ENCODE measurements around the gene GTPBP4.

The GTPBP4 gene

GRCh38 chr10:971150-971542 is 17.1 kb upstream of the GTPBP4 start:
- no peaks in the 10 kb centered on the region for H3K36me3 ChIP-seq (replicated peaks)
- in situ Hi-C loops (cut with MboI; ENCODE audit: low sequenced_read_pairs): no loop called here
- no peak overlapping the region for H3K4me3 ChIP-seq
- H3K4me1 ChIP-seq: peaks cover 9% of the 10 kb centered on the region
- H3K9me3 ChIP-seq: no peaks in the 10 kb centered on the region; the same call in 1 of the 2 replicates
- H3K27me3 ChIP-seq (ENCODE audit: low read depth): 0 out of 2 replicates have a peak, but pooled peaks cover 3% of the 10 kb centered on the region
- DNase-seq (ENCODE audit: low spot score in 2 of 2): no peak

GRCh38 chr10:971613-972012 is 16.6 kb upstream of the GTPBP4 start:
- in situ Hi-C loops (cut with MboI; ENCODE audit: low sequenced_read_pairs): no loop called here
- Histone ChIP-seq H3K4me1 (peaks cover 9% of the 10 kb centered on the region), H3K36me3 (replicated peaks) (no peaks in the 10 kb centered on the region), H3K27me3 (ENCODE audit: low read depth) (0 out of 2 replicates have a peak, but pooled peaks cover 3% of the 10 kb centered on the region), H3K9me3 (no peaks in the 10 kb centered on the region; the same call in 1 of the 2 replicates), H3K4me3 (no peak overlapping the region)
- no peak for DNase-seq (ENCODE audit: low spot score in 2 of 2)

GRCh38 chr10:972763-973162 is 15.5 kb upstream of the GTPBP4 start:
- in situ Hi-C loops (cut with MboI; ENCODE audit: low sequenced_read_pairs): no loop called here
- H3K36me3 ChIP-seq (replicated peaks): no peaks in the 10 kb centered on the region
- H3K4me1 ChIP-seq: peaks cover 9% of the 10 kb centered on the region
- H3K9me3 ChIP-seq: no peaks in the 10 kb centered on the region; the same call in 1 of the 2 replicates
- no peak for DNase-seq (ENCODE audit: low spot score in 2 of 2)
- H3K4me3 ChIP-seq: no peak overlapping the region
- H3K27me3 ChIP-seq (ENCODE audit: low read depth): 0 out of 2 replicates have a peak, but pooled peaks cover 3% of the 10 kb centered on the region

GRCh38 chr10:974038-974784 is 14.0 kb upstream of the GTPBP4 start:
- Histone ChIP-seq H3K9me3 (peaks cover 8% of the 10 kb centered on the region), H3K27me3 (ENCODE audit: low read depth) (no peaks in the 10 kb centered on the region), H3K4me1 (peaks cover 9% of the 10 kb centered on the region), H3K36me3 (replicated peaks) (no peaks in the 10 kb centered on the region; the same call in 1 of the 2 replicates), H3K4me3 (no peak overlapping the region)
- DNase-seq (ENCODE audit: low spot score in 2 of 2): no peak
- in situ Hi-C loops (cut with MboI; ENCODE audit: low sequenced_read_pairs): no loop called here

- in situ Hi-C loops (cut with MboI; ENCODE audit: low sequenced_read_pairs): no loop called here
- Histone ChIP-seq H3K4me3 (no peak overlapping the region), H3K9me3 (peaks cover 11% of the 10 kb centered on the region), H3K36me3 (replicated peaks) (no peaks in the 10 kb centered on the region; the same call in 1 of the 2 replicates), H3K27me3 (ENCODE audit: low read depth) (no peaks in the 10 kb centered on the region), H3K4me1 (peaks cover 9% of the 10 kb centered on the region)
- no peak for DNase-seq (ENCODE audit: low spot score in 2 of 2)
Observed at GRCh38 chr10:974785-975074, 13.5 kb upstream of the GTPBP4 start.

GRCh38 chr10:976316-976715 is 11.9 kb upstream of the GTPBP4 start:
- H3K9me3 ChIP-seq: peaks cover 26% of the 10 kb centered on the region
- H3K27me3 ChIP-seq (ENCODE audit: low read depth): no peaks in the 10 kb centered on the region
- no peak for DNase-seq (ENCODE audit: low spot score in 2 of 2)
- no peaks in the 10 kb centered on the region for H3K4me1 ChIP-seq
- H3K36me3 ChIP-seq (replicated peaks): no peaks in the 10 kb centered on the region; the same call in 1 of the 2 replicates
- in situ Hi-C loops (cut with MboI; ENCODE audit: low sequenced_read_pairs): no loop called here
- no peak overlapping the region for H3K4me3 ChIP-seq

GRCh38 chr10:978826-979421 is 9.3 kb upstream of the GTPBP4 start:
- in situ Hi-C loops (cut with MboI; ENCODE audit: low sequenced_read_pairs): no loop called here
- H3K27me3 ChIP-seq (ENCODE audit: low read depth): no peaks in the 10 kb centered on the region
- no peaks in the 10 kb centered on the region; the same call in 1 of the 2 replicates for H3K36me3 ChIP-seq (replicated peaks)
- no peak overlapping the region for H3K4me3 ChIP-seq
- peaks cover 28% of the 10 kb centered on the region for H3K9me3 ChIP-seq
- no peaks in the 10 kb centered on the region for H3K4me1 ChIP-seq
- DNase-seq (ENCODE audit: low spot score in 2 of 2): no peak

GRCh38 chr10:980468-981093 is 7.7 kb upstream of the GTPBP4 start:
- Histone ChIP-seq H3K27me3 (ENCODE audit: low read depth) (no peaks in the 10 kb centered on the region), H3K4me1 (no peaks in the 10 kb centered on the region), H3K36me3 (replicated peaks) (no peaks in the 10 kb centered on the region; the same call in 1 of the 2 replicates), H3K9me3 (peaks cover 28% of the 10 kb centered on the region), H3K4me3 (no peak overlapping the region)
- DNase-seq (ENCODE audit: low spot score in 2 of 2): no peak
- in situ Hi-C loops (cut with MboI; ENCODE audit: low sequenced_read_pairs): no loop called here

GRCh38 chr10:983401-983800 is 4.8 kb upstream of the GTPBP4 start:
- no peak overlapping the region for H3K4me3 ChIP-seq
- peaks cover 25% of the 10 kb centered on the region for H3K9me3 ChIP-seq
- no peaks in the 10 kb centered on the region for H3K27me3 ChIP-seq (ENCODE audit: low read depth)
- no peak for DNase-seq (ENCODE audit: low spot score in 2 of 2)
- H3K36me3 ChIP-seq (replicated peaks): peaks cover 5% of the 10 kb centered on the region; the same call in 1 of the 2 replicates
- H3K4me1 ChIP-seq: 0 out of 2 replicates have a peak, but pooled peaks cover 4% of the 10 kb centered on the region
- in situ Hi-C loops (cut with MboI; ENCODE audit: low sequenced_read_pairs): no loop called here

- peaks cover 8% of the 10 kb centered on the region for H3K36me3 ChIP-seq (replicated peaks)
- H3K27me3 ChIP-seq (ENCODE audit: low read depth): no peaks in the 10 kb centered on the region
- no peak overlapping the region for H3K4me3 ChIP-seq
- 0 out of 2 replicates have a peak, but pooled peaks cover 4% of the 10 kb centered on the region for H3K4me1 ChIP-seq
- in situ Hi-C loops (cut with MboI; ENCODE audit: low sequenced_read_pairs): no loop called here
- DNase-seq (ENCODE audit: low spot score in 2 of 2): no peak
- H3K9me3 ChIP-seq: peaks cover 21% of the 10 kb centered on the region
Observed at GRCh38 chr10:983971-984655, 4.1 kb upstream of the GTPBP4 start.

GRCh38 chr10:985361-985760 is 2.9 kb upstream of the GTPBP4 start:
- H3K27me3 ChIP-seq (ENCODE audit: low read depth): no peaks in the 10 kb centered on the region
- peaks cover 10% of the 10 kb centered on the region; the same call in 1 of the 2 replicates for H3K4me1 ChIP-seq
- H3K36me3 ChIP-seq (replicated peaks): peaks cover 17% of the 10 kb centered on the region
- in situ Hi-C loops (cut with MboI; ENCODE audit: low sequenced_read_pairs): loop anchor here (5.0 kb wide), 1 partner anchor 53 kb away; the partner anchor contains the start of gene LARP4B
- H3K4me3 ChIP-seq: no peak overlapping the region
- peaks cover 11% of the 10 kb centered on the region for H3K9me3 ChIP-seq
- DNase-seq (ENCODE audit: low spot score in 2 of 2): no peak

- DNase-seq (ENCODE audit: low spot score in 2 of 2): no peak
- in situ Hi-C loops (cut with MboI; ENCODE audit: low sequenced_read_pairs): loop anchor here (5.0 kb wide), 1 partner anchor 54 kb away; the partner anchor contains the start of gene LARP4B
- Histone ChIP-seq H3K36me3 (replicated peaks) (peaks cover 23% of the 10 kb centered on the region), H3K9me3 (peaks cover 2% of the 10 kb centered on the region; the same call in 1 of the 2 replicates), H3K4me3 (no peak overlapping the region), H3K27me3 (ENCODE audit: low read depth) (no peaks in the 10 kb centered on the region), H3K4me1 (peaks cover 10% of the 10 kb centered on the region; the same call in 1 of the 2 replicates)
Observed at GRCh38 chr10:986137-986825, 2.0 kb upstream of the GTPBP4 start.

All from HAP-1 (cell line).